ENCODE results near the gene ADAMTS17.

The ADAMTS17 gene

DNA sequence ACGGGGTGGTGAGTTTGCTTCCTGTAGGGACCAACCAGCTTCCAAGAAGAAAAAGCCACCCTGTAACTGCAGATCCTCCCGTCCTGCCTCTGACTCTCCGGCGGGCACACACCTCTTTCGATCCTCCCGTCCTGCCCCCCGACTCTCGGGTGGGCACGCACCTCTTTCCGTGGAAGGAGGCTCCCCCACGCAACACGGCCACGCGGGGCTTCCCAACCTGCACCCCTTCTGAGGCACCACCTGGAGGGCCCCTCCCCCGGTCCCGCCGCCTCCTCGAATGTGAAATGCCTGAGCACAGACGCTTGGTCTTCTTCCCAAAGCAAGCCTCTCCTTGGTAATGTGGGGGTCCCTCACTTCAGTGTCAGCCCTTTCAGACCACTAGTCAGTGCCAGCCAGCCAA lies 7.3 kb downstream of the ADAMTS17 start:
- TF ChIP-seq, protein P1, sequence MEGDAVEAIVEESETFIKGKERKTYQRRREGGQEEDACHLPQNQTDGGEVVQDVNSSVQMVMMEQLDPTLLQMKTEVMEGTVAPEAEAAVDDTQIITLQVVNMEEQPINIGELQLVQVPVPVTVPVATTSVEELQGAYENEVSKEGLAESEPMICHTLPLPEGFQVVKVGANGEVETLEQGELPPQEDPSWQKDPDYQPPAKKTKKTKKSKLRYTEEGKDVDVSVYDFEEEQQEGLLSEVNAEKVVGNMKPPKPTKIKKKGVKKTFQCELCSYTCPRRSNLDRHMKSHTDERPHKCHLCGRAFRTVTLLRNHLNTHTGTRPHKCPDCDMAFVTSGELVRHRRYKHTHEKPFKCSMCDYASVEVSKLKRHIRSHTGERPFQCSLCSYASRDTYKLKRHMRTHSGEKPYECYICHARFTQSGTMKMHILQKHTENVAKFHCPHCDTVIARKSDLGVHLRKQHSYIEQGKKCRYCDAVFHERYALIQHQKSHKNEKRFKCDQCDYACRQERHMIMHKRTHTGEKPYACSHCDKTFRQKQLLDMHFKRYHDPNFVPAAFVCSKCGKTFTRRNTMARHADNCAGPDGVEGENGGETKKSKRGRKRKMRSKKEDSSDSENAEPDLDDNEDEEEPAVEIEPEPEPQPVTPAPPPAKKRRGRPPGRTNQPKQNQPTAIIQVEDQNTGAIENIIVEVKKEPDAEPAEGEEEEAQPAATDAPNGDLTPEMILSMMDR (IDR thresholded peaks at IDR 0.05; ENCODE audit: borderline replicate concordance, insufficient read depth, low read depth, low read length) = no peak
- no peak overlapping the region for H3K4me3 ChIP-seq (ENCODE audit: low read depth, low read length)

DNA sequence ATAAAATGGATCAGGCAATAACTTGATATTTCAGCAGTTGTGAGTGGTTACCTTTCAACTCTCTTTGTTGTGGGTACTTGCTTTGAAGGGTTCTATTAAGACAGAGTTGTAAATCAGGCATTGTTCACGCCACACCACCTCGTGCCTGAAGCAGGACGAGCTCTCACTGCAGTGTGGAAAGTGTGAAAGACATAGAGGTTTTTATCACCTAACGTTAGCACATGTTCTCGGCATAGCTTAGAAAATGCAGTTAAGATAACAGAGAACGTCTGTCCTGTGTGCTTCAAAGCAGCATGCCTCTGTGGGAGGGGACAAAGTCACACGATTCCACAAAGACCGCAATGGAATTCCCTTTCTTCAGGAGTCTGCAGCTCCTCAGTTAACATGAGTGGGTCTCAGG lies 7.8 kb downstream of the ADAMTS17 start:
- no peak overlapping the region for H3K4me3 ChIP-seq (ENCODE audit: low read depth, low read length)
- TF ChIP-seq, protein P1 (IDR thresholded peaks at IDR 0.05; ENCODE audit: borderline replicate concordance, insufficient read depth, low read depth, low read length) = no peak

DNA sequence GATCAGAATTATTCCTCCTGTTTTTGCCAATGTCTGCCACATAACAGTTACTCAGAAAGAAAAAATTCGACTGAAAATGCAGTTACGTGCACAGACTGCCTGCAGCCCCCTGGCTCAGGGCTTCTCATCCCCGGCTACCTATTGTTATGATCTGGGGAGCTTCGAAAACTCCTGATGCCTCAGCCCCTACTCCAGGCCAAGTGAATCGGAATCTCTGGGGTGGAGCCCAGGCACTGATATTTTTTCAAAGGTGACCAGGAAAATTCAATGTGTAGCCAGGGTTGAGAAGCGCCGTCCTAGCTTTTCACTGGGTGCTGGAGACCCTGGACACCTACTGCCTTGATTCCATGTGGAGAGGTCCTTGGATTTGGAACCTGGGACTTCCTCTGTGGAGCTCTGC lies 8.5 kb downstream of the ADAMTS17 start:
- no peak overlapping the region for H3K4me3 ChIP-seq (ENCODE audit: low read depth, low read length)
- TF ChIP-seq, protein P1 (IDR thresholded peaks at IDR 0.05; ENCODE audit: borderline replicate concordance, insufficient read depth, low read depth, low read length) = no peak

DNA sequence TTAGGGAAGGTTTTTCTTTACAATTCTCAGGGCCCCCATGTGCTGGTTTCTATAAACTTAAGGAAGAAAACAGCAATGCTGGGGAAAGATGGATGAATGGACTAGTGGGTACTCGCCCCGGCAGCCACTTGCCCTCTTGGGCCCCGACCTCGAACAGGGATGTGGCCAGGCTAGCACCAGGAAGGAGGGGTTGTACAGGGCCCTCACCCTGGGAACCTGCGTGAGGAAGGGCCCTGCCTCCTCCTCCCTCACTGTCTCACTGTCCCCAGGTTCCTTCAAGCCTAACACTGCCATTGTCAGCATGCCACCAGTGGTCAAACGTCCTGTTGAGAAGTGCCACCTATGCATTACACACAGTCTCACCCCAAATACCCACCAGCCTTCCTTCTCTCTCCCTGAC lies 9.1 kb downstream of the ADAMTS17 start:
- TF ChIP-seq, protein P1 (IDR thresholded peaks at IDR 0.05; ENCODE audit: borderline replicate concordance, insufficient read depth, low read depth, low read length) = no peak
- no peak overlapping the region for H3K4me3 ChIP-seq (ENCODE audit: low read depth, low read length)

DNA sequence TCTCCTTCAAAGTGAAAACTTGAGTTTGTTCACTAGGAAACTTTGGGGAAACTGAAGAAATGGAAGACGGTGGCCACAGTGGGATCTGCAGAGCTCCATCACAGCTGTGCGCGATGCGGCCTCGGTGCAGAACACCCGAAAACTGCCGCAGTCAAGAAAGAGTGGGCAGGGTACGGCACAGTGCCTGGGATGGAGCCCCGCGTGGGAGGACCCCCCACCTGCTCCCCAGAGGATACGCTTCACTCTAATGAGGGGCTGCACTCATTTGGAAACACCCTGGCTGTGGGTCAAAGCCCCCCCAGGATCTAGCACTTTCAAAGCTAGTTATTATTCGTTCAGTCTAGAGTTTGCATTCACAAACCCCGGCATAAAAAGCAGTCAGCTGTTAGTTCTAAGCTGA lies 9.5 kb downstream of the ADAMTS17 start:
- TF ChIP-seq, protein P1 (IDR thresholded peaks at IDR 0.05; ENCODE audit: borderline replicate concordance, insufficient read depth, low read depth, low read length) = no peak

DNA sequence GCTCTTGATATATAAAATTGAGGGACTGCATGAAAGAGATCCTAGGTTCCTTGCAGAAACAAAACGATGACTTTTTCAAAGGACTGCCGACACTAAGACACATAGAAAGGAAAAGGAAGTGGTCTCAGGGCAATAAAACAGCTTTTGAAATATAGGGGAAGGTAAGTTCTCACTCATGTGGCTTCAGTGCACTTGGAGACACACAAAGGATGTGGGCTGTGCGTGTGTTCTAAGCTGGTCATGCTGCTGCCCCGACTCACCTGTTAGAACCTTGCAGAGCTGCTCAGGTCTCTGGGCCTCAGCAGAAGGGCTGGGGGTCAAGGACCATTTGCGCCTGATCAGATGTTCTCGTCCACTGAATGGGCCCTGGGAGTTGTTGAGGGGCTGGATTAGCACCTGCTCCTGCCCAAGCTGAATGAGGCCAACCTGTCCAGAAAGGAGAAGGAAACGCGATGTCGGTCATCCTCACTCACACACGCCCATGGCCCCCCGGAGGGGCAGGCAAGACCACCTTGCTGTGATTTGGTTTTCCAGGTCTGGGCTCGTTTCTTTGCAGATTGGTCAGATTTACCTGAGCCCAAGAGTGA lies 11.1 kb downstream of the ADAMTS17 start:
- no peak overlapping the region for H3K4me3 ChIP-seq (ENCODE audit: low read depth, low read length)
- TF ChIP-seq, protein P1 (IDR thresholded peaks at IDR 0.05; ENCODE audit: borderline replicate concordance, insufficient read depth, low read depth, low read length) = no peak

More for the DNA sequence above, 9.5 kb downstream of the ADAMTS17 start:
- H3K4me3 ChIP-seq (ENCODE audit: low read depth, low read length) = no peak overlapping the region

DNA sequence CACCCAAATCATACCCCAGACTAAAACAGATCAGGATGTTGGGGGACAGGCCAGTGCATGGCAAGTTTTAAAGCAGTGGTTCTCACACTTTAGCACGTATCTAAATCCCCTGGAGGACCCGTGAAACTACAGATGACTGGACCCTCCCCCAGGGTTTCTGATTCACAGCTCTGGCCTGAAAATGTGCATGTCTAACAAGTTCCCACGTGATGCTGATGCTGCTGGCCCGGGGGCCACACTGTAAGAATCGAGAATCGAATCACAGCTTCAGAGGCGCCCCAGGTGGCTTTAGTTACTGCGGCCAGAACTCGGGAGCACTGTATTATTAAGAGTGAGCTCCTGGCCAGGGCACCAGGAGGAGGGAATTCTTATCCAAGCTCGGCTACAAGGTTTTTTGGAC lies 11.6 kb downstream of the ADAMTS17 start:
- TF ChIP-seq, protein P1 (IDR thresholded peaks at IDR 0.05; ENCODE audit: borderline replicate concordance, insufficient read depth, low read depth, low read length) = no peak

More for the DNA sequence above, 11.6 kb downstream of the ADAMTS17 start:
- no peak overlapping the region for H3K4me3 ChIP-seq (ENCODE audit: low read depth, low read length)

Data from GM12875 (cell line).